Mononuclear cell (primary cell): ENCODE results near the gene LMOD1. TPM values are rescaled to one million over a fixed set of nuclear protein-coding genes. Genes with fewer than 3 reads are reported as not detected.
"Not testable (repeated sequence)": the region's sequence is repeated elsewhere in the genome, so short reads cannot be mapped to it uniquely, and the experiment has no call there.

Experiments
- H3K27me3 ChIP-seq: 2 replicates; pipeline ENCODE4 v1.6.0; 2011; ENCODE audit warnings: low read length, control low read depth; ENCODE audit not compliant: insufficient read depth
- H3K4me1 ChIP-seq: 2 replicates; pipeline ENCODE4 v1.5.1; 2011; ENCODE audit warnings: mild to moderate bottlenecking, low read length, control low read depth; ENCODE audit not compliant: insufficient read depth
- H3K4me3 ChIP-seq: 2 replicates; pipeline ENCODE4 v1.5.1; 2011; ENCODE audit warnings: mild to moderate bottlenecking, low read length, moderate library complexity
- H3K9me3 ChIP-seq: 2 replicates; pipeline ENCODE4 v1.5.1; 2011; ENCODE audit warnings: low read depth, mild to moderate bottlenecking, control low read depth, low read length
- total RNA-seq: library from RNA; depleted of rRNA; stranded (reverse); fragments of >200 nt; gene quantifications from one replicate; pipeline ENCODE4 v1.2.3, GENCODE V29; 2012

LMOD1 gene
- total RNA-seq, 1 donor = not detected

DNA sequence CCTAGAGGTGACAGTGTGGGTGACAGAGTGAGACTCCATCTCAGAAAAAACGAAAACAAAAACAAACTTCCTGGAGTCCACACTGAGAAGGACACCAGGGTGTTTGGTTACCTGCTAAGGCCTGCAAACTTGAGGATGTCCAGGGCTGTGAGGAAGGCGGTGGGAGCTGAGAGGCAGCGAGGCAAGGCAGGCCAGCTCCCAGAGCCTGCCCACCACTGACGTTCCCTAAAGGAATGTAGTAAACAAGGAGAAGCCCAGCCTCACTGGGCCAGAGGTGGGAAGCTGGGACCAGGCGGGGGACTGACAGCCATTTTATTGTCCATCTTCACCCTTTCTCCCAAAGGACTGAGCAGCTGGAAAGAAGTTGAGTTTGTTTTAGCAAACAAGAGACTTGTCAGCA is 33.5 kb downstream of the LMOD1 start:
- H3K9me3 ChIP-seq = no peaks in the 10 kb centered on the region
- no peak overlapping the region for H3K4me3 ChIP-seq
- H3K4me1 ChIP-seq = no peaks in the 10 kb centered on the region
- no peaks in the 10 kb centered on the region for H3K27me3 ChIP-seq

DNA sequence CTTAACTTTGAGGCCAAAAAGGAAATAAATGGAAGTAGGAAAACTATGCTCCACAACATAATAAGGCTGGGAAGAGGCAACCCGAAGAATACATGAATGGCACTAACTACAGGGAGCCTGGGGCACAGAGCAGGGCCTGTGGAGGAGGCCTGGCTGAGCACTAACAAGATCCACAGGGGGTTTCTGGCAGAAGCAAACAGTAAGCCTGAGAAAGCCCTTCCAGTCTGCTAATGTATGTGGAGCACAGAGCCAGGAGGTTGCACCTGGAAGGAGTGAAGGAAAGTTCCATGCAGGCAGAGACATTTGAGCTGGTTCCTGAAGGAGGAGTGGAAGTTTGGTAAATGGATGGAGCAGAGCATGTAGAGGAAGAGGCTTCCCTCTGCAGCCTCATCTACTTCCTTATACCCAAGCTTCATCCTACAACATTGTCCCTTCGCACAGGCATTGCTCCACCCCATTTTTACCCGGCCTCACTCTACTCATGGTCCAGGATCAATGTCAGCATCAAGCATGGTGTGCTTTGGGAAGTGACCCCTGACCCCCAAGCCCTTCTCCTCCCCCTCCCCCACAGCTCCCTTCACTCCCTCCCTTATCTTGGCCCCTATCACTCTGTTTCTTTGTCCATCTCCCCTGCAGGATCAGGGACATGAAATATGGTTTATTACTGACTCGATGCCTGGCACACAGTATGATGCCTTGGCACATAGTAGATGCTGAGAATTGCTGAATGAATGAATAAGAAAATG is 34.3 kb downstream of the LMOD1 start:
- Histone ChIP-seq H3K4me1 (no peaks in the 10 kb centered on the region), H3K27me3 (no peaks in the 10 kb centered on the region), H3K4me3 (no peak overlapping the region), H3K9me3 (no peaks in the 10 kb centered on the region)

GRCh38 chr1:201907621-201908020 is 38.7 kb downstream of the LMOD1 start:
- Histone ChIP-seq H3K9me3 (no peaks in the 10 kb centered on the region), H3K4me1 (no peaks in the 10 kb centered on the region), H3K27me3 (no peaks in the 10 kb centered on the region), H3K4me3 (no peak overlapping the region)

- Histone ChIP-seq H3K9me3 (no peaks in the 10 kb centered on the region), H3K4me1 (no peaks in the 10 kb centered on the region), H3K4me3 (no peak overlapping the region), H3K27me3 (no peaks in the 10 kb centered on the region)
Measured at GRCh38 chr1:201906336-201906735, 40.0 kb downstream of the LMOD1 start.

DNA sequence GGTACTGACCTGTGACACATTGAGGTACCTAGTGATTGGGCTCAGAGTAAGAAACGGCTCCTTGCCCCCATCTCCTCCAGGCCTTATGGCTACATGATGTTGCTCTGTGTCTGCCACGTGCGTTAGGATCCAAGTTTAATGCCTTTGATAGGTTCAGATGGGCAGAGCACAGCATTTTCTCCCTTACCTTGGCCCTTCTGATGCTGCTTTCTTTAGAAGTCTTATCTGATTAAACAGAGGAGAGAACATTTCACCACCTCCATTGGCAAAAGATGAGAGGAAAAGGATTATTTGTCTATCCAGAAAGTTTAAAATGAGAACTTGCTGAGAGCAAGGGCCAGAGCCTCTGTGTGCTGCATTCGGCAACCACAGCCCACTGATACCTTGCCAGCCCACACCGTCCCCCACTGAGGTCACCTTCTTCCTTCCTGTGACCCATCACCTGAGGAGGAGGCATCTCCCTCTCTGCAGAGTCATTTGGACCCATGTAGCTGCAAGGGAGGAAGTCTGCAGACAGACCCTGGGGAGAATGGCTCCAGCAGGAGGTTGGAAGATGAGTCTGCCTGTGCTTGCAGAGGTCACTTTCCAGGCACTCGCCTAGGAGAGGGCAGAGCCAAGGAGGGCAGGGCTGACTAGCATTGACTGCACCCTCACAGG is 41.0 kb downstream of the LMOD1 start:
- no peaks in the 10 kb centered on the region for H3K9me3 ChIP-seq
- H3K4me1 ChIP-seq = no peaks in the 10 kb centered on the region
- no peaks in the 10 kb centered on the region for H3K27me3 ChIP-seq
- H3K4me3 ChIP-seq = no peak overlapping the region

- Histone ChIP-seq H3K27me3 (no peaks in the 10 kb centered on the region), H3K4me1 (no peaks in the 10 kb centered on the region), H3K4me3 (no peak overlapping the region), H3K9me3 (no peaks in the 10 kb centered on the region)
Measured at GRCh38 chr1:201904579-201904978, 41.8 kb downstream of the LMOD1 start.

DNA sequence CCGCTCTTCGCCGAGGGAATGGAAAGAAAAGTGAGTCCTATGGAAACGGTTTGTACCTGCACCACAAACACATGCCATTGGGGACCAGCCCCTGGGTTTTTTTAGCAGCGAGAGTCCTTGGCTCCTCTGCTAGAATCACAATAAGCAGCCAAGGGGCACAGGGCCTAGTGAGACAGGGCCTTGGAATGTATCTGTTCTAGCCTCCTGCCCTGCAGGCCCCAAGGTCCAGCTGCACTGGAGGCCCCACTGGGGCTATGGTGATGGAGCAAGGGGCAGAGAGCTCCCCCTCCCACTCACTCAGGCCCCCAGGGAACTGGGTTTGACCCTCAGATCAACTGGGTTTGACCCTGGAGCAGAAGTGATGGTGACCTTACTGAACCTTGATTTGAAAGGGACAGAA is 43.2 kb downstream of the LMOD1 start:
- Histone ChIP-seq H3K27me3 (no peaks in the 10 kb centered on the region), H3K4me3 (no peak overlapping the region), H3K9me3 (no peaks in the 10 kb centered on the region), H3K4me1 (no peaks in the 10 kb centered on the region)

GRCh38 chr1:201902198-201902597 is 44.1 kb downstream of the LMOD1 start:
- Histone ChIP-seq H3K4me3 (no peak overlapping the region), H3K27me3 (no peaks in the 10 kb centered on the region), H3K4me1 (no peaks in the 10 kb centered on the region), H3K9me3 (no peaks in the 10 kb centered on the region)

GRCh38 chr1:201901036-201901435 is 45.3 kb downstream of the LMOD1 start:
- H3K9me3 ChIP-seq, H3K27me3 ChIP-seq, H3K4me3 ChIP-seq, H3K4me1 ChIP-seq: not testable (repeated sequence)

DNA sequence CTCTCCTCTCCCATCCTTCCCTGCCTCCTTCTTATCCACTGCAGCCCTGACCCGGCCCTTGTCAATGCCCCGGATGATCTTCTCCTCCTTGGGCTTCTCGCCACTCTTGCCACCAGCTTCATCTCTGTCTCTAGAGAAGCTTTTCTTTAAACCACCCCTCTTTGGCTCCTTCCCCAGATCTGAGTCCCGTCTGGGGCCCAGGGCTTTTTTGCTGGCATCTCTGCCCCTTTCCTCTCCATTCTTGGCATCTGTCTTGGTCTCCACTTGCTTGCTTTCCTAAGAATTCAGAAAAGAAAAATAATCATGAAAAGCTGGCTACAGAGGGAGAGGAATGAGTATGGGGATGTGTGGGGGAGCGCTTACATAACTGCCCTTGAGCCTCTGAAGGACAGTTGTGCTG is 45.9 kb downstream of the LMOD1 start:
- Histone ChIP-seq H3K4me3 (no peak overlapping the region), H3K9me3 (no peaks in the 10 kb centered on the region), H3K27me3 (no peaks in the 10 kb centered on the region), H3K4me1 (no peaks in the 10 kb centered on the region)

DNA sequence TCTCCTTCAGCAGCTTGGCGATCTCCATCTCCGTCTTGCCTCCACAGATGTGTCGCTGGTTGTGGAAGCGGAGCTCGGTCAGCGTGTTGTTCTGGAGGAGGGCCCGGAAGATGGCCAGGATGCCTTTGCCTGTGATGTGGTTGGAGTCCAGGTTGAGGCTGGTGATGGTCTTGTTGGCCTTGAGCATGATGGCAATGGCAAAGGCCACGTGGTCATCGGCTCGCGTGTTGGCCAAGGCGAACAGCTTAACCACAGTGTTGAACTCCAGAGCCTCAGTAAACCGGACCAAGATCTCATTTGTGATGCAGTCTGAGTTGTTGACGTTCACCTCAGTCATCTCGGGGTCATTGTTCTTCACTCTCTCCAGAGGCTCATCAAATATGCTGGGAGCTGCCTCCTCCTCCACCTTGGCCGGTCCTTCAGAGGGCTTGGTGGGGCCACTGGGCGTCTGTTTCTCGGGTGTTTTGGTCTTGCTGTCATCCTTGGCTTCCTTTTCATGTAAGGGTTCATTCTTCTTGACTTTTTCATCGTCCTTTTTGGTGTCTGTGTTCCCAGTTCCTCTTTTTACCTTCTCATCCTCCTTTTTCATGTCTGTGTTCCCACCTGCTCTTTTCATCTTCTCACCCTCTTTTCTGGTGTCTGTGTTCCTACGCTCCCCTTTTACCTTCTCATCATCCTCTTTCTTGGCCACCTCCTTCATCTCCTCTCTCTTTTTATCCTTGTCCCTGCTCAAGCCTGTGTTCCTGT is 46.5 kb downstream of the LMOD1 start:
- Histone ChIP-seq H3K4me3 (no peak overlapping the region), H3K9me3 (no peaks in the 10 kb centered on the region), H3K27me3 (no peaks in the 10 kb centered on the region), H3K4me1 (no peaks in the 10 kb centered on the region)

DNA sequence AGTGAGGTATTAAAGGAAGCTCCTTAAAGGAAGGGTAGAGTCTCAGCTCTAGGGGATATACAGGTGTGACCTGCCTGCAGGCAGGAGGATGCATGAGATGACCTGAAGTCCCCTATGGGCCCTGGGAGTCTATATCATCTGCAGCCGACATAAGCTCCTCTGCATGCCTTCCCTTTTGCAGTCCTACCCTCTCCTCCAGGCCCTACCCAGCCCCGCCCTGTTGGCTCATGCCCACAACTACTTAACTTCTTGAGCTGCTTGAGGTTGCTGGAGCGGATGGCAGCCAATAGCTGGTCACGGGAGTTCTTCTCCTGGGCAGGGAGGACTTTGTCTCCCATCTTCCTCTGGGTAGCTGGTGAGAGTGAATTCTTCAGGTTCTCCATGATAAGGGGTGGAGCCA is 47.4 kb downstream of the LMOD1 start:
- H3K9me3 ChIP-seq = no peaks in the 10 kb centered on the region
- no peaks in the 10 kb centered on the region for H3K27me3 ChIP-seq
- no peaks in the 10 kb centered on the region for H3K4me1 ChIP-seq
- no peak overlapping the region for H3K4me3 ChIP-seq

- Histone ChIP-seq H3K27me3 (no peaks in the 10 kb centered on the region), H3K4me1 (no peaks in the 10 kb centered on the region), H3K4me3 (no peak overlapping the region), H3K9me3 (no peaks in the 10 kb centered on the region)
Measured at GRCh38 chr1:201898240-201898894, 48.0 kb downstream of the LMOD1 start.

- H3K9me3 ChIP-seq = no peaks in the 10 kb centered on the region
- H3K4me1 ChIP-seq = no peaks in the 10 kb centered on the region
- H3K4me3 ChIP-seq = no peak overlapping the region
- no peaks in the 10 kb centered on the region for H3K27me3 ChIP-seq
Measured at GRCh38 chr1:201896951-201897391, 49.4 kb downstream of the LMOD1 start.
